ENCODE measurements around the gene XPC.

Gene XPC

GRCh38 chr3:14206548-14207177 is 28.3 kb upstream of the XPC start:
- no peak for DNase-seq (ENCODE audit: low read depth)
- H3K4me3 ChIP-seq (ENCODE audit: low read length) = no peak overlapping the region
- no peak for TF ChIP-seq CTCF (conservative IDR thresholded peaks at IDR 0.05; ENCODE audit: low read length)

- TF ChIP-seq CTCF (conservative IDR thresholded peaks at IDR 0.05; ENCODE audit: low read length) = no peak
- DNase-seq (ENCODE audit: low read depth) = no peak
These were observed 26.3 kb upstream of the XPC start for GRCh38 chr3:14204515-14205284.

GRCh38 chr3:14203521-14204079 is 25.2 kb upstream of the XPC start:
- DNase-seq (ENCODE audit: low read depth) = peak; percentile 87
- H3K4me3 ChIP-seq (ENCODE audit: low read length) = no peak overlapping the region
- TF ChIP-seq CTCF (conservative IDR thresholded peaks at IDR 0.05; ENCODE audit: low read length) = peak; percentile 92

More at GRCh38 chr3:14204515-14205284, 26.3 kb upstream of the XPC start:
- H3K4me3 ChIP-seq (ENCODE audit: low read length) = no peak overlapping the region

GRCh38 chr3:14202874-14203520 is 24.6 kb upstream of the XPC start:
- no peak overlapping the region for H3K4me3 ChIP-seq (ENCODE audit: low read length)
- no peak for TF ChIP-seq CTCF (conservative IDR thresholded peaks at IDR 0.05; ENCODE audit: low read length)
- DNase-seq (ENCODE audit: low read depth) = no peak

- no peak for TF ChIP-seq CTCF (conservative IDR thresholded peaks at IDR 0.05; ENCODE audit: low read length)
- DNase-seq (ENCODE audit: low read depth) = peak; percentile 68
- no peak overlapping the region for H3K4me3 ChIP-seq (ENCODE audit: low read length)
These were observed 23.7 kb upstream of the XPC start for GRCh38 chr3:14201940-14202684.

- H3K4me3 ChIP-seq (ENCODE audit: low read length) = no peak overlapping the region
- no peak for TF ChIP-seq CTCF (conservative IDR thresholded peaks at IDR 0.05; ENCODE audit: low read length)
- no peak for DNase-seq (ENCODE audit: low read depth)
These were observed 22.4 kb upstream of the XPC start for GRCh38 chr3:14200841-14201240.
